ENCODE results near the gene KHDRBS2.
A peak's percentile ranks its signal among the peaks of the same experiment; 100 is the strongest.

The KHDRBS2 gene

GRCh38 chr6:62323818-62324431 lies 37.9 kb upstream of the KHDRBS2 start:
- Histone ChIP-seq H3K9me2 (replicated peaks; ENCODE audit: insufficient read depth, low read length) (no peaks in the 10 kb centered on the region), H3K4me3 (ENCODE audit: insufficient read depth, low read length, poor library complexity, severe bottlenecking) (no peak overlapping the region), H3K36me3 (ENCODE audit: low read length) (no peaks in the 10 kb centered on the region), H3F3A (ENCODE audit: insufficient read depth) (no peaks in the 10 kb centered on the region), H3K9ac (ENCODE audit: low read length) (no peak overlapping the region), H3K9me3 (ENCODE audit: insufficient read depth, low read length) (no peaks in the 10 kb centered on the region), H4K20me1 (ENCODE audit: low read depth, low read length) (no peaks in the 10 kb centered on the region), H3K4me2 (ENCODE audit: low read depth, low read length, poor library complexity, severe bottlenecking) (no peak overlapping the region), H3K27ac (ENCODE audit: low read depth, low read length) (no peak overlapping the region), H3K79me2 (ENCODE audit: insufficient read depth, low read length) (no peaks in the 10 kb centered on the region), H3K27me3 (ENCODE audit: low read length) (no peaks in the 10 kb centered on the region), H2AFZ (ENCODE audit: low read depth, low read length, severe bottlenecking) (no peak overlapping the region)
- TF ChIP-seq EZH2phosphoT487 (conservative IDR thresholded peaks at IDR 0.05; ENCODE audit: low read length) (no peak), CTCF (IDR thresholded peaks at IDR 0.05; ENCODE audit: insufficient read depth, low read length, poor library complexity, severe bottlenecking) (no peak)

DNA sequence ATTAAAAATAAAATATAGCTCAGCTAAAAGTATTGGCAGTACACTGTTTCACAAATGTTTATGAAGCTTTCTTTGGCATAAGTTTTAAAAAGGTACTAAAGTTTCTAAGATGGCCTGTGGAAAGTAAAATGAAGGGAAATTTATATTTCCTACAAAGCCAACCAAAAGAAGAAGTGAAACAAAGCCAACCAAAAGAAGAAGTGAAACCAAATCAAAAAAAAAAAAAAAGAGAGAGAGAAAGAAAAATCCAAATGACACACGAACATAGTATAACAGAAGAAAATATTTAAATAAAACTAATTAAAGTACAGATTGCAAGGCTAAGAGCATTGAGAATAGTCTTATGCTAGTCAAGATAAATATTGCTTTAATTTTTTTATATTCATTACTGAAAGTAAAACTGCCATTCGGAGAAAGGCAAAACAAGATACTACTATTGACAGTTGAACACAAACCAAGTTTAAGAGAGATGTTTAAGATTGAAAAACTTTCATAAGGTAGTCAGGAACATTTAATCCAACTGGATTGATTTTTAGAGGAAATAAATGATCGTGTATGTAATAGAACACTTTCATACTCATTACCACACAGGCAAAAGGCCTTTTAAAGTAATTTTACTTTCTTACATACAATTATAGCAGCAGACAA lies 12.8 kb upstream of the KHDRBS2 start:
- H3K36me3 ChIP-seq (ENCODE audit: low read length), result peaks cover 8% of the 10 kb centered on the region; the same call in 1 of the 2 replicates
- peak overlapping the region; percentile 25 for H3K4me3 ChIP-seq (ENCODE audit: insufficient read depth, low read length, poor library complexity, severe bottlenecking)
- TF ChIP-seq CTCF (IDR thresholded peaks at IDR 0.05; ENCODE audit: insufficient read depth, low read length, poor library complexity, severe bottlenecking), result no peak
- TF ChIP-seq EZH2phosphoT487 (conservative IDR thresholded peaks at IDR 0.05; ENCODE audit: low read length), result no peak
- peak overlapping the region; percentile 65 for H2AFZ ChIP-seq (ENCODE audit: low read depth, low read length, severe bottlenecking)
- H3K9me3 ChIP-seq (ENCODE audit: insufficient read depth, low read length), result peaks cover 8% of the 10 kb centered on the region; the same call in 1 of the 2 replicates
- H3K9me2 ChIP-seq (replicated peaks; ENCODE audit: insufficient read depth, low read length), result no peaks in the 10 kb centered on the region
- H3K4me2 ChIP-seq (ENCODE audit: low read depth, low read length, poor library complexity, severe bottlenecking), result peak overlapping the region; percentile 81
- H3K9ac ChIP-seq (ENCODE audit: low read length), result 0 out of 2 replicates have a peak overlapping the region, but pooled peaks have one; percentile 9
- peaks cover 12% of the 10 kb centered on the region; the same call in 1 of the 2 replicates for H3F3A ChIP-seq (ENCODE audit: insufficient read depth)
- no peaks in the 10 kb centered on the region for H4K20me1 ChIP-seq (ENCODE audit: low read depth, low read length)
- H3K27ac ChIP-seq (ENCODE audit: low read depth, low read length), result peak overlapping the region; percentile 92
- H3K27me3 ChIP-seq (ENCODE audit: low read length), result no peaks in the 10 kb centered on the region
- no peaks in the 10 kb centered on the region for H3K79me2 ChIP-seq (ENCODE audit: insufficient read depth, low read length)

DNA sequence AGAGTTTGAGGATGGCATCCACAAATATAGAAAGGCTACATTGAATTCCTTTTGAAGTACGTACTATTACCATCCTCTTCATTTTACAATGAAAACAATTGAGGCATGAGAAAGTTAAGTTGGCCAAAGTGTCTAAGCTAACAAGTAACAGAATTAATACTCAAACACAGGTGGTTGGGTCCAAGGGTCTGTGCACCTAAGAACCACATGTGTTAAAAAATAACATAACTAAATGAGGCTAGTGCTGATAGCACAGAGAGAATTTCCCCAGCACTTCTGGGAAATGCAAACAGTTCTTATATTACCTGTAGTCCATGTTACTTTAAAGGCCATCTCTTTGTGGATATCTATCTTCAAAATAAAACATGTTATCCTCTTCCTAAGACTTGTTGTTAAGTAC lies 10.5 kb upstream of the KHDRBS2 start:
- Histone ChIP-seq H3K36me3 (ENCODE audit: low read length) (peaks cover 8% of the 10 kb centered on the region; the same call in 1 of the 2 replicates), H3F3A (ENCODE audit: insufficient read depth) (peaks cover 12% of the 10 kb centered on the region; the same call in 1 of the 2 replicates), H3K4me3 (ENCODE audit: insufficient read depth, low read length, poor library complexity, severe bottlenecking) (no peak overlapping the region), H3K27ac (ENCODE audit: low read depth, low read length) (0 out of 2 replicates have a peak overlapping the region, but pooled peaks have one; percentile 92), H3K9me2 (replicated peaks; ENCODE audit: insufficient read depth, low read length) (no peaks in the 10 kb centered on the region), H3K9me3 (ENCODE audit: insufficient read depth, low read length) (peaks cover 8% of the 10 kb centered on the region; the same call in 1 of the 2 replicates), H3K4me2 (ENCODE audit: low read depth, low read length, poor library complexity, severe bottlenecking) (no peak overlapping the region), H3K79me2 (ENCODE audit: insufficient read depth, low read length) (no peaks in the 10 kb centered on the region), H3K27me3 (ENCODE audit: low read length) (no peaks in the 10 kb centered on the region), H4K20me1 (ENCODE audit: low read depth, low read length) (no peaks in the 10 kb centered on the region), H3K9ac (ENCODE audit: low read length) (no peak overlapping the region), H2AFZ (ENCODE audit: low read depth, low read length, severe bottlenecking) (no peak overlapping the region)
- TF ChIP-seq EZH2phosphoT487 (conservative IDR thresholded peaks at IDR 0.05; ENCODE audit: low read length), result no peak
- TF ChIP-seq CTCF (IDR thresholded peaks at IDR 0.05; ENCODE audit: insufficient read depth, low read length, poor library complexity, severe bottlenecking), result no peak
